NCI-H146 (cell line): ENCODE results near the gene BRME1.
"Not testable (repeated sequence)": the region's sequence is repeated elsewhere in the genome, so short reads cannot be mapped to it uniquely, and the experiment has no call there.

ENCODE experiments used
- DNase-seq: peaks from one replicate; lab custom pipeline; 2025; lab: John Stamatoyannopoulos, UW

BRME1 gene

DNA sequence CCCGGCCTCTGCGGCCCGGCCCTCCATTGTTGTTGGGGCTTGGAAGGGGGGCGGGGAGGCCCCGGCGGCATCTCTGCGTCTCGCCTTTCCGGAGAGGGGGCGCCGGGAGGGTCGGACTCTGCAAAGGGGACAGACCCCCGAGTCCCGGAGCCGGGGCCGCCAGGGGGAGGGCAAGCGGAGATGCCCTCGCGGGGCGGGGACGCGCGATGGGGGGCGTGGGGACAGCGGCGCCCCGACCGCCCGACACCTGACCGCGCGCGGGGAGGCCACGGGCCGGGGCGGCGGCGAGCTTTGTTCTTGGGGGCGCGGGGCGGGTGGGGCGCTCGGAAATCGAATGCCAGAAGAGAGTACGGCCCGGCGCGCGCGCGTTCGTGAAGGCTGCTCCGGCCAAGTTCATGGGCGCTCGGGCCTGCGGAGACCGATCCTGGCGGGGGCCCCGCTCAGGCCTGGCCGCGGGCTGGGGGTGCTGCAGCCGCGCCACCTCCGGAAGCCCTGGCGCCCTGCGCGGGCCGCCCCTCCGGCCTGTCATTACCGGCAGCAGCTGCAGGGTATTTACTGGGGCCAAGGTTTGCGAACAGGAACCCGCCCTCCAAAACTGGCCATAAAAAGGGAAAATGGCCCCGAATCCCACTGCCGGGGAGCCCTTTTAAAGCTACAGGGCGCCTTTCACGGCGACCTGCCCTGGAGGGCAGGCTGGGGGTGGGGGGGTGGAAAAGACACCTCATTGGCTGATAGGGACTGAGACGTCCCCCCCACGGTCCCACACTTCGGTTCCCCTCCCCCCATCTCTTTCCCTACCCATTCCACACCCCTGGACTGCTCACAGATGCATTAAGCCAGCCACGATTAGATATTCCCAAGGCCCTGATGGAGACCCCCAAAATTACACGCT is 40.1 kb downstream of the BRME1 start:
- peak; percentile 69 for DNase-seq

DNA sequence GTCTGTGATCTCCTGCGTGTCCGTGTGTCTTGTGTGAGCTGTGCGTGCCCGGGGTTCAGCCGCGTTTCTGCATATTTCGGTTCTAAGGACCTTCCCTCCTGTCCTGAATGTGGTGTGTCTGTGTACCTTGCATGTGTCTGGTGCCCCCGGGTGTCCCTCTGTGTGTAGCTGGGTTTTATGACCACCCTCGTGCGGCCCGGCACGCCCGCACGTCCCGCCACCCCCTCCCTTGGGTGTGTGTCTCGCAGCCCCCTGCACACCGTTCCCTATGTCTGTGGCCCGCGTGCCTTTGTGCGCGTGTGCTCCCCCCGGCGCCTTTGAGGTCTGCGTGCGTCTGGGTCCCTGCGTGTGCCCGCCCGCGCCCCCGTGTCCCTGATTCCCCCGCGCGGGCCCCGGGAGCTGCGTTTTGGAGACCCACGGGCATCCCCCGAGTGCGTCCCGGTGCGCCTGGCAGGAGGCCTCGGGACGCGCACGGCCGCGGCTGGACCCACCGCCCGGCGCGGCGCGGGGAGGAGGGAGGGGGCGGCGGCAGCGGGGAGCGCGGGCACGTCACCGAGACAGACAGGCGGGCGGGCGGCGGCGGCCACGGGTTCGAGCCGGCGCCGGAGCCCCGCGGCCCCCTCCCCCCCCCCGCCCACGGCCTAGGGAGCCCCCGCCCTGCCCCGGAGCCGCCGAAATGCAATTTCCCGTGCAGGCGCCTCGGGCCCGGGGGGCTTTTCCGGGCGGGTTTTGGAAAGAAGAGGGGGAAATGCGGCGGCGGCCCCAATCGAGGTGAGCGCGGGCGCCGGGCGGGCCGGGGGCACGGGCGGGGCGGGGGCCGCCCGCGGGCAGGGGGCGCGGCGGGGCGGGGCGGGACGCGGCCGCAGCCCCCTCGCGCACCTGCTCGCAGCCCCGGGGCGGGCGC is 41.0 kb downstream of the BRME1 start:
- peak; percentile 65 for DNase-seq

DNA sequence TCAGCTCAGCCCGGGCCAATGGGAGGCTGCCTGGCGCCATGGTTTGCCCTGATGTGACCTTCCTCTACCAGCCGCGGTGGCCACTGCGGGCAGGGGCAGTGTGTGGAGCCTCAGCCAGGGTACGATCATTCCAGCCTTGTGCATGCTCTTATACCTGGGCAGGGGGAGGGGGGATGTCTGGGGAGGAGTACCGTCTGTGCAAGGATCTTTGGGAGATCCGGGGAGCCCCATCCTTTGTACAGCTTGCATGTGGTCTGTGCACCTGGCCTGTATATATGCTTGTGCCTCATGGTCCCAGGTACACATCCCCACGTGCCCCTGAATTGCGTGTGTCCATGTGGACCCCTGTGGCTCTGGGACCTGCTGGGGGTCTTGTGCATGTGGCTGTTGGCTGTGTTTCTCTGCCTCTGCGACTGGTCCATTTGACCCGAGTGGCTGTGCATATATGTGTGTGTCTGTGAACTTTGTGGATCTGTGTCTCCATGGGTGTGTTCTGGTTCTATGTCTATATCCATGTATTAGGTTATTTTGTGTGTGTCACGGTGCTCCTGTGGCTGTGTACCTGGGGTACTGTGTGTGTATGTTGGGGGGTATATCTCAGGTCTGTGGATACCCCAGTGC is 41.8 kb downstream of the BRME1 start:
- peak; percentile 56 for DNase-seq

DNA sequence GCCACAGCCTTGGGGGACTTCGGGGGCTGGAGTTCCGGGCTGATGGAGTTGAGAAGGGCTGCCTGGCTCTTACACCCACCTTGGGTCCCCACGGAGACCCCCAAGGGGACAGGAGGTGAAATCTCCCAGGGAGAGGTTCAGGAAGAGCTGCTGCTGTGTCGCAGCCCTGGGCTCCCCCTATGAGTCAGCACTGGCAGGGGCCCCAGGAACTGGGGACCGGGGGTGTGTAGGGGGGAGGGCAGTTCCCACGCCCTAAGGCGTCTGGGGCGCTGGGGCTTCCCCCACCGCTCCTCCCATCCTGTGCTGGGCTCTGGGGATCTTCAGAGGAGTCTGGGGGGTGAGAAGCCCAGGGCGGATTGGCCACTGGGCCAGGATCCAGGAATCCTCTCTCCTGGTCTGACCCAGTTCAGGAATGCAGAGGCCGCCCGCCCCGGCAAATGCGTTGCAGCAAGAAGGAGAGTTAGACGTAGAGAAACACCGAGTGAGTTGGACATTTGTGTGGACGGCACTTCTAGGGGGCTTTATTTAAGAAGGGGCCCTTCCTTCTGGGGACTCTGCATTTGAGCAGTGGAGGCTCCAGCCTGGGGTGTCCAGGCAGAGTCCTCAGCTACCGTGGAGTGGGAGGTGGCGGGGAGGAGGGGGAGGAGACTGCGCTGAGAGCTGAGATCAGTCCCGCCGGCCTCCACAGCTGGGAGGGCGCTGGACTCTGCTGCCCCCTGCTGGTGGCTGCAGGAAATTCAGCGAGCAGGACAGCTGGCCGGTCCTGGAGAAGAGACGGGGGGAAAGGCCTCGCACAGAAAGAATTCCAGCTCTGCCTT is 44.0 kb downstream of the BRME1 start:
- DNase-seq, result peak; percentile 83

DNA sequence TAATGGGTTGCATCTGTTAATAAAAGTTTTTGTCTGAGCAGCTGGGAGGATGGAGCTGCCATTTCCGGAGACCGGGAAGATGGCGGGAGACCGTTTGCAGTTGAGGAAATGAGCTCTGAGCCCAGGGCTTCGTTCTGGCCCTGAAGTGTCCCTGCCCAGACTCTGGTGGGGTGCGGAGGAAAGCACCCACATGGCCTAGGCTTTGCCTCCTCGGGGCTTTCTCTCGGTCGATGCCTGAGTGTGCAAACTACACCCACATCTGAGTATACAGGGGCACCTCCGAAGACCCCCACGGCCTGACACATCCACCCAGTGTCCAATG is 44.6 kb downstream of the BRME1 start:
- no peak for DNase-seq

DNA sequence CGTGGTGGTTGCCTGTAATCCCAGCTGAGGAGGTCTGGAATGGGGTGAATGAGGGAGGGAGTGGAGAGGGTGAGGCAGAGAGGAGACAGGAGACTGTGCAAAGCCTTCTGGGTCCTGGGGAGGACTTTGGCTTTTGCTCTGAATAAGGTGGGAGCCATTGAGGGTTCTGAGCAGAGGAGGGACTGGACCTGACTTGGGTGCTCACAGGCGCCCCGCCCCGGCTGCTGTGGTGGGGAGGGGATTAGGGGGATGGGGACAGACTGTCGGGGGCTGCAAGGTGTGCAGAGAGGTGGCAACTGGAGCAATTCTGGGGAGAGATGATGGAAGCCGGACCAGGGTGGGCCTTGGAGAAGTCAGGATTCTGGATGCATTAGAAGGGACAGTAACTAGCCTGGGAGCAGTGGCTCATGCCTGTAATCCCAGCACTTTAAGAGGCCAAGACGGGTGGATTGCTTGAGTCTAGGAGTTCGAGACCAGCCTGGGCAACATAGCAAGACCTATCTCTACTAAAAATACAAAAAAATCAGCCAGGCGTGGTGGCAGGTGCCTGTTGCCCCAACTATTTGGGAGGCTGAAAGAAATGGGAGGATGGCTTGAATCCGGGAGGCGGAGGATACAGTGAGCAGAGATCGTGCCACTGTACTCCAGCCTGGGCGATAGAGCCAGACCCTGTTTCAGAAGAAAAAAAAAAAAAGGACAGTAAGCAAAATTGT is 45.1 kb downstream of the BRME1 start:
- DNase-seq, result no peak

DNA sequence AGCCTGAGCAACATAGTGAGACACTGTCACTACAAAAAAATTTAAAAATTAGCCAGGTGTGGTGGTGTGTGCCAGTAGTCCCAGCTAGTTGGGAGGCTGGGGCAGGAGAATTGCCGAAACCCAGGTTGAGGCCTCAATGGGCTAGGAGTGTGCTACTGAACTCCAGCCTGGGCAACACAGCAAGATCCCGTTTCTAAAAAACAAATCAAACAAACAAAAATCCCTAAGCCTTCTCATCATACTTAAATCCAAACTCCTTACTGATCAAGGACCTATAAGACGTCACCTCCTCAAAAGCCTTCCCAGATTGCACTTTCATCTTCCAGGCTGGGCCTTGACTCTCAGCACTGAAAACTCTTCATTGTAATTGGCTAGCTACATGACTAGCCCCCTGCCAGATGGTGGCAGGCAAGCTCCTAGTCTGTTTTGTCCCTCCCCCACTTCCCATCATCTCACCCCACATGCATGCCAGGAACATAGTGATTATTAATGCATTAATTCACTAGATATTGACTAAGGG is 46.5 kb downstream of the BRME1 start:
- peak; percentile 22 for DNase-seq

DNA sequence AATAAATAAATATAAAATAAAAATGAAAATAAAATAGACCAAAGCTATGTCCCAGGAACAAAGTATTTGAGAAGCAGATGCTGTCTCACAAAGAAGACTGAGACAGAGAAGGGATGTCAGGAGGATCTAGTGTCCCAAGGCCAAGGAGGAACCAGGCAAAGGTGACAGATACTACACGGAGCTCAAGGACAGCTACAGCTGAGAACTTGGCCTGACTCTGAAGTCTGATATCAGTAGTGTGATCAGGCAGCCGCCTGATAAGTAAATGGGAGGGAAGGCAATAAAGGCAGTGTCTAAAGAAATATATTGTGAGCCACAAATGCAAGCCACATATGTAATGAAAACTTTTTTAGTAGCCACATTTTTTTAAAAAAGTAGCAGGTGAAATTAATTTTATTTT is 49.4 kb downstream of the BRME1 start:
- DNase-seq, result no peak

DNA sequence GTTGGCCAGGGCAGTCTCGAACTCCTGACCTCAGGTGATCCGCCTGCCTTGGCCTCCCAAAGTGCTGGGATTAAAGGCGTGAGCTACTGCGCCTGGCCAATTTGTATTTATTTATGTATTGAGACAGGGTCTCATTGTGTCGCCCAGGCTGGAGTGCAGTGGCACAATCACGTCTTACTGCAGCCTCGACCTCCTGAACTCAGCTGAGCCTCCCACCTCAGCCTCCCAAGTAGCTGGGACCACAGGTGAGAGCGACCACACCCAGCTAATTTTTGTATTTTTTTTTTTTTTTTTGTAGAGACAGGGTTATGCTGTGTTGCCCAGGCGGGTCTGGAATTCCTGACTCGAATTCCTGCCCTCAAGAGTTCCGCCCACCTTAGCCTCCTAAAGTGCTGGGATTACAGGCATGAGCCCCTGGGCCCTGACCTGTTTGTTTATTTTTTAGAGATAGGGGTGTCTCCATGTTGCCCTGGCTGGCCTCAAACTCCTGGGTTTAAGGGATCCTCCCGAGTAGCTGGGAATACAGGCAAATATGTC is 53.7 kb downstream of the BRME1 start:
- DNase-seq, result not testable (repeated sequence)

DNA sequence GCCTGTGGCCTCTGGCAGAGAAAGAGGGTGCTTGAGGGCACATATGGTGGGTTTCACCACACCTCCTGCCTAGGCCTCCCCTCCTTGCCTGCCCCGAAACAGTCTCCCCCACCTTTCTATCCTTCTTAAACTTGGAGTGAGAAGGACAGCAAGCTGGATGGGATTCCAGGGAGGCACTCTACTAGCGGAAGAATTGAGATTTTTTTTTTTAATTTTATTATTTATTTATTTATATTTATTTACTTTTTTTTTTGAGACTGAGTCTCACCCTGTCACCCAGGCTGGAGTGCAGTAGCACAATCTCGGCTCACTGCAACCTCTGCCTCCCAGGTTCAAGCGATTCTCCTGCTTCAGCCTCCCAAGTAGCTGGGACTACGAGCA is 54.2 kb downstream of the BRME1 start:
- DNase-seq, result not testable (repeated sequence)

DNA sequence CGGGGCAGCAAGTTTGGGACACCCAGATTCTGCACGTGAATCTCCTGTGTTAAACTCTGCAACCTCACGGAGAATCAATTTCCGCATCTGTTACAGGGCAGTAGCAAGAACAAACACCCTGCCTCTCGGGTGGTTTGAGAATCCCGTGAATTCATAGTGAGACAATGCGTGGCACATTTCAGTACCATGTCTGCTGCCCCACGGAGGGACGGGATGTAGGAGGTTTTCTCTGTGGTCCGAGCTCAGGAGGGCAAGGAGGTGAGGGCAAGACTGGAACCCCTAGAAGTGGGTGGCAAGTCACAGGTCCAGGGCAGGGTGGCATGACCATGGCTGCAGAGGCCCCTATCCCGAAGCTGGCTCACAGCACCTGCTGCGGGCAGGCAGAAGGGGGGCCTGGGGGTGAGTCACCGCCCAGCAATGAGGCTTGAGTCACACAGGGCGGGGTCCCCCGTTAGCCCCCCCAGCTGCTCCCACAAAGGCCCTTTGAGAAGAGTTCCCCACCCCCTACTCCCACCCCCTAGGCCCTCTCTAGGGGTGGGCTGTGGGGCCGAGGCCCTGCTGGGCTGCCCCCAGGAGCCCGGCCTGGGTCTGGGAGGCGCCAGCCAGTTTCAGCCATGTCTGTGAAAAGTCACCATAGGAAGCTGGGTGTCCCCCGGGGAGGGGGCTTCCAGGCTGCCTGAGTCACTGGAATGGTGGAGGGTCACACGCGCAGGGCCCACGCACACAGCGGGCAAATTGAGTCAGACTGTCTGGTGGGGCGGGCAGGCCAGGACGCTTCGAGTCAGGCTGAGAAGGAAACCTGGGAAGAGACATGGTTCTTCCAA is 54.8 kb downstream of the BRME1 start:
- no peak for DNase-seq

DNA sequence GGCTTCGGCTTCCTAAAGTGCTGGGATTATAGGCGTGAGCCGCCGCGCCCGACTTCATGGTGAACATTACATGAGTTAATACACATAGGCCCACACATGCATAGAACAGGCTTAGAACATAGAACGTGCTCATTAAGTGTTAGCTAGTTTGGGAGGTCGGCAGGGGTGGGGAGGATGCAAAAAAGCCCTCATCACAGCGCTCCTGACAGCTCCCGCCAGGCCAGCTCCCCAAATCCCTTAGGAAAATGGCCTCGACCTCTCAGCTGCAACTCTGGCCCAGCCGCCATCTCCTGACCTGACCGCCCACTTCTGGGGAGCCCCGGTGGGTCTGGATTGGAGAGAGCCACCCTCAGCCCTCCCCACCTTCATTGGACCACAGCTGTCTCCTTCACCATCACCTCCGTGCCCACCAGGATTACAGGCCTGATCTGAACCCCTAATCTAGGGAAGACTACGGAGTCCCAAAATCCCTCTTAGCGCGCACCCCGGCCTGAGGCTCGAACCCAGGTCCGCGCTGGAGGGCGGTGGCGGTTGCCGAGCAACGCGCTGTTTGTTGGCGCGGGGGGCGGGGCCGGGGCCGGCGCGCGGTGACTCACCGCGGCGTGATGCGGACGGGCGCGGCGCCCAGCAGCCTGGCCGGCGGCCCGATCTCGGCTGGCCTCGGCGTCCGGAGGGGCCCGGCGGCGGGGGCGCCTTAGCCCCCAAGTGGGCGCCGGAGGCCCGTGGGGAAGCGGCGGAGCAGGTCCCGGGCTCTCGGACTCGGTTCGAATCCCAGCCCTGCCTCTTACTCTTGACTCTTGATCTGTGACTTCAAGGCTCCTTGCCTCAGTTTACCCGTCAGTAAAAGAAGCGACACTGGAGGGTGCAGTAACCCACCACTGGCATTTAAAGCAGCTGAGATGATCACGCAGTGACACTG is 55.7 kb downstream of the BRME1 start:
- DNase-seq, result peak; percentile 77

DNA sequence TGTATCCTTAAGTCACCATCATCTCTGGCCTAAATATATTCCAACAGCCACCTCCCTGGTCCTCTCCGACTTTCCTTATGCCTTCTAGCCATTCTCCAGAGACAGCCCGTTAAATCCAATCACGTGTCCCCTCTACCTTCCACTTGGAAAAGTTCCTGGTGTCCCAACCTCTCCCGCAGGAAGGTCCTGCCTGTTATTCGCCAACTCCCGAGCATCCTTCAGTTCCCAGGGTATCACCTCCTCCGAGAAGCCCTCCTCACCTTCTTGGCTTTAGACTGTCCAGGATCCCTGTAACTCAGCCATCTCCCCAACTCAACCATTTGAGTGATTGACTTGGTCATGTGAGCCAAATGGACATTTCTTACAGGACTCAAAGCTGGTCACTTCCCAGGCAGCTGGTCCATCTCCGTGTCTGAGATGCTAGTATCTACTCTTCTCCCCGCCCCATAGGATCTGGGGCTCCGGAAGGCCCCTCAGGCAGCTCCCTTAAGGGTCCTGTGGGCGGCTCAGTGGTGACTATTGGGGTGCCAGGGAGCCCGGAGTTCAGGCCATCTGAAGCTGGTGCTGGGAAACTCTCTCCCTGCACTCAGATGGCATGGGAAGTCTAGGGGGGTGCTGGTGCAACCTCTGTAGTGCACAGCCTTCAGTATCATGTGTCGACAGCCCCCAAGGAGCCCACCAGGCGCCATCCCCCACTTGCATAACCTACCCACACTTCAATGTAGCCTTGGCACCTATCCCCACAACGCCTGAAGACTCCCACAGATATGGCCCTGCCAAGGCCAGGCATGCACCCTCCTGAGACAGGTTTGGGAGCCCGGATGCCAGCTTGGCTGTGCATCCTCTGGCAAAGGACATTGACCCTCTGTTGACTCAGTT is 56.9 kb downstream of the BRME1 start:
- no peak for DNase-seq

DNA sequence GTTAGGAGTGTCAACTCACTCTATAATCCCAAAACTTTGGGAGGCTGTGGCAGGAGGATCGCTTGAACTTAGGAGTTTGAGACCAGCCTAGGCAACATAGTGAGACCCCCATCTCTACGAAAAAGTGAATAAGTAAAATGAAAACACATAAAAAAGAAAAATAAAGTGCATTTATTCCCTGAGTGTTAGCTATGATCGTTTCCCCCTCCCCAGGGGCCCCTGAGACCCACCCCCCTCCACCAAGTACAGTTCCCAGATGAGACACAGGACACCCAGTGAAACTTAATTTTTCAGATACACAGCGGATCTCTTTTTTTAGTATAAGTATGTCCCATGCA is 57.6 kb downstream of the BRME1 start:
- no peak for DNase-seq

DNA sequence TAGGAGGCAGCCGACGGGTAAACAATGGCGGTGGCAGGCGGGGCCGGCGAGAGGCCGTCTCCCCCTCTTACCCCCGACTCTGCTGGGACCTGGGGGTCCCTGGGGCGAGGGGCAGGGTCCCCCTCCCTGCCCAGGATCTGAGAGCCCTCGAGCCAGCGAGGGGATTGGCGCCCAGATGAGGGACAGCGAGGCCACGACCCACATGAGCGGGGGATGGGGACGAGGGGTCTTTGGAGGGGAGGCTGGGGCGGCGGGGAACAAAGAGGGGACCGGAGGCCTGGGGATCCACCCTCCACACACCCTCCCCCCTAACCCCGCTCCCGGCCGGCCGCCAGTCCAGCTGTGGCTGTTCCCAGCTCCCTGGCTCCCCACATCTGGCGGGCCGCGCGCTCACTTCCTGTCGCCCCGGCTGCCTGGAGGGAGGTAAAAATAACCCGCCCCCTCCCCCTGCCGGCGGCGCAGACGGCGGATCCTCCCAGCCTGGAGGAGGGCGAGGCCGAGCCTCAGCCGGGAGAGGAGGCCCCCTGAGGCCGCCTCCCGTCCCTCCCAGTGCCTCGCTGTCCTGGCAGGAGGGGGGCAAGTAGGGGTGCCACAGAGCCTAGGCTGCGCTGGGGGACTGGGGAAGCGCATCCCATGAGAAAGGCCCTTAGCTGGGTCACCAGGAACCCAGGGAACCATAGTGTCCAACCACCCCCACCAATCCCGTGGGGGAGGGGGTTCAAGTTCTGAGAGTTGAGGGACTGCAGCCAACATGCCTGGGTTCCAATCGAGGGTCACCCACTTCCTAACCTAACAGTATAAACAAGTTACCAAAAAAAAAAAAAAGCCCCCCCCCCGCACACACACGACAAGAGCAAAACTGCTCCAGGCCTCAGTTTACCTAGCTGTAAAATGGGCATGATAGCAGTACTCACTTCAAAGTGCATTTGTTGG is 58.2 kb downstream of the BRME1 start:
- peak; percentile 90 for DNase-seq

DNA sequence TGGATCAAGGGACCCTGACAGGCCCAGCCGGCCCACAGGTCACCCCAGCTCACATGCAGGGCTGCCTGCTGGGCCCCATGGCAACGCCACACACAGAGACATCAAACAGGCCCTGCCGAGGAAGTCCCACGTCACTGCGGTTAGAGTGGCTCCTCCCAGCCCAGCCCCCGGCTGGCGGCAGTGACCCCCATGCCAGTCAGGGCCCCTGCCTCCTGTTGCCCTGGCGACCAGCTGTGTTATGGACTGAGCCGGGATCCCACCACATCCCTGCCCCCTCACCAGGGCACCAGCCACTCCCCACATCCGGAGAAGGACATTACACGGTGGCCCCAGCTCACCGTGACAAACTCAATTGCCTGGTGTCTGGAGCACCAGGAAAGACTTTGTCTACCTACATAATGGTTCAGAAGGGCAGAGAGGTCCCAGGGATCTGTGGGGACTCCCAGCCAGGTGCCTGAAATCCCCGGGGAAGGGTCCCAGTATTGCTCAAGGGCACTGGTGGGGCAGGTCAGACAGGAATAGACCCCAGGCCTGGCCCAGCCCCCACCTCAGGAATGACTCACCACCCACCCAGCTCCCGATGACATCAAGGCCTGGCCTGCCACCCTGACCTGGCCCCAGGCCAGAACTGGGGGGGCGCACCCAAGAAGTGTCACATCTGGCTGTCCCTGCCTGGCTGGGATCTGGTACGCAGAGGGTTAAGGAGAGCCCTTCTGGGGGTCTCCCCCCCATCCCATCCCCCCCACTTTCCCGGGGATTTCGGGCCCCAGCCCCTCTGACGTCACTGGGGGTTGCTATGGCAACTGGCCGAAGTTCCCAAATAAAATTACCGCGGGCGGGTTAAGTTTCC is 59.1 kb downstream of the BRME1 start:
- peak; percentile 88 for DNase-seq
